Fibroblast of the aortic adventitia (primary cell): ENCODE data around the gene CAMK1D. TPM values are rescaled to one million over a fixed set of nuclear protein-coding genes. Genes with fewer than 3 reads are reported as not detected.

Experiments used
- DNase-seq: peaks from one replicate; pipeline ENCODE4 v3.0.0-alpha.2; 2010; ENCODE audit warnings: low read depth
- H3K4me3 ChIP-seq: 2 replicates; pipeline ENCODE4 v1.5.1; 2011; ENCODE audit warnings: low read depth, mild to moderate bottlenecking, control low read depth, low read length, moderate library complexity
- total RNA-seq: library from RNA; depleted of rRNA; stranded (reverse); fragments of >200 nt; gene quantifications from 2 replicates; pipeline ENCODE4 v1.2.3, GENCODE V29; 2012; ENCODE audit warnings: low replicate concordance
- TF ChIP-seq, protein P1 (sequence below): IDR thresholded peaks from 2 replicates; pipeline ENCODE4 v1.5.1; 2011; ENCODE audit warnings: mild to moderate bottlenecking, low read length, control low read depth, inconsistent platforms; ENCODE audit not compliant: insufficient read depth

Gene CAMK1D
- total RNA-seq, 1 donor: 9.8 TPM

DNA sequence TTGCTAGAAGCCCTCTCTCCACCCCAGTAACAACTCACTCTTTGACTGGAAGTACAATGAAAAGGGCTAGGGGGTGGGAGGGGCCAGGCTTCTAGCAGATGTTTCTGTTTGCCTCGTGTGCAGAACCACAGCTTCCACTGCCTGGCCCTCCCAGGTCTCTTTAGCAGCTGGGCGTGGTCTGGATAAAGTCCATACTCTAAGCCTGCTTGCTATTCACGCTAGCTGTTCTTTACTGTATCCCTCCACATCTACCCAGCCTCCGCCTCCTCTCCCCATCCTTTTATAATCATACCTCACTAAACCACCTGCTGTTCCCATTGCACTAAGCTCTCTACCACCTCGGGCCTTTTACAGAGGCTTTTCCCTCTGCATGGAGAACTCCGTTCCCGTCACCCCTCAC, 288.8 kb downstream of the CAMK1D start:
- TF ChIP-seq, protein P1, sequence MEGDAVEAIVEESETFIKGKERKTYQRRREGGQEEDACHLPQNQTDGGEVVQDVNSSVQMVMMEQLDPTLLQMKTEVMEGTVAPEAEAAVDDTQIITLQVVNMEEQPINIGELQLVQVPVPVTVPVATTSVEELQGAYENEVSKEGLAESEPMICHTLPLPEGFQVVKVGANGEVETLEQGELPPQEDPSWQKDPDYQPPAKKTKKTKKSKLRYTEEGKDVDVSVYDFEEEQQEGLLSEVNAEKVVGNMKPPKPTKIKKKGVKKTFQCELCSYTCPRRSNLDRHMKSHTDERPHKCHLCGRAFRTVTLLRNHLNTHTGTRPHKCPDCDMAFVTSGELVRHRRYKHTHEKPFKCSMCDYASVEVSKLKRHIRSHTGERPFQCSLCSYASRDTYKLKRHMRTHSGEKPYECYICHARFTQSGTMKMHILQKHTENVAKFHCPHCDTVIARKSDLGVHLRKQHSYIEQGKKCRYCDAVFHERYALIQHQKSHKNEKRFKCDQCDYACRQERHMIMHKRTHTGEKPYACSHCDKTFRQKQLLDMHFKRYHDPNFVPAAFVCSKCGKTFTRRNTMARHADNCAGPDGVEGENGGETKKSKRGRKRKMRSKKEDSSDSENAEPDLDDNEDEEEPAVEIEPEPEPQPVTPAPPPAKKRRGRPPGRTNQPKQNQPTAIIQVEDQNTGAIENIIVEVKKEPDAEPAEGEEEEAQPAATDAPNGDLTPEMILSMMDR: no peak
- peak; percentile 37 for DNase-seq
- no peak overlapping the region for H3K4me3 ChIP-seq

DNA sequence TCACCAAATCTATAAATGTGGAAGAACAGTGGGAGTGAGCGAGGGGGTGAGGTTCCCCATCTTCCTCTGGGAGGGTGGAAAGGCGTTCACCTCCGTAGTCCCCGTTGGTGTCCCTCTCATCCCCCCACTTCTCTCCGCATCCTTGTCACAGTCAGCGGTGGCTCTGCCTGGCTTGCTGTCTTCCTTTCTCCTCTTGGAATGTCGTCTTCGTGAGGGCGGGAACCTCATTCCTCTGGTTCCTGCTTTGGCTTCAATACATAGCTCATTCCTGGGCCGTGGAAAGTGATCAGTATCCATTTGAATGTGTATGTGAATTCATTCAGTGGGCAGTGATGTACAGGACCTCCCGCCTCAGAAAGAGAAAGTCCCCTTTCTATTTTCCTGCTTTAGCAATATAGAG, 289.4 kb downstream of the CAMK1D start:
- TF ChIP-seq, protein P1: no peak

DNA sequence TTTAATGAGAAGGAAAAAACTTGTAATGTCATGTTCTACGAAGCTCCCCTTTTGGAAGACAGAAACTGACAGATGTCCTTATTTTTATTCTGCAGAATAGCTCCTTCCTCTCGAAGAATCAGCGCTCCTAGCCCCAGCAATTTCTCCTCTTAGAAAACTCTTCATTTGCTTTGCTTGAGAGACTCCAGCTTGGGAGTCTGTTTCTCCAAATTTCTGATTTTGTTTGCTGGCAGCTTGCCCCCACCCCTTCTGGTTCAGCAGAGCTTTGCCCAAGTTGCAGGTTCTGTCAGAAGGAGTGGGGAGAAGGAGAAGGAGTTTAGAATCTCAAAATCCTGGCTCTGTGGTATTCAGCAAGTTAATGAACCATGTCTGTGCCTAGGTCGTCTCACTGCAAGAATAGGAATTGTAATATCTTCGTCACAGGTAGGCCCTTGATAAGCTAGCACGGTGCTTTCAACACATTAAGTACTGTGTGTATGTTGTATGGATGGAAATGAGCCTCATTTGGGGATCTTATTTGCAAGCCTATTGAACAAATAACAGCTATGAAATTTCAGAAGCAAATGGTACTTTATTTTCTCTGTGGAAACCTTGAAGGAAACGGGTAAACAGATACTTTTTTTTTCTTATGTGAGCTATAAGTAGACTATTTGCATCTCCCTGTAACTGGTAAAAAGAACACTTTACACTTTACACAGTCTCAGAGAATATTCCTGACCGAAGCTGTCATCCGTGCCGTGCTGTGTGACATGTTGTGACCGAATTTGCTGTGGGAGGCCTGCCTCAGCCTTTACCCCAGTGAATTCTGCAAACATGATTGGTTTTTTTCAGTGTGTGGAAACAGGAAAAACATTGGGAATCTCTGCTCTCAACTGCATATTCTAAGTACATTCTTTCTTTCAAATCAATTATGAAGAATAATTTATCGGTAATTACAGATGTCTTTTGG, 290.9 kb downstream of the CAMK1D start:
- DNase-seq: no peak
- H3K4me3 ChIP-seq: no peak overlapping the region
- TF ChIP-seq, protein P1: no peak

More for the DNA sequence above, 289.4 kb downstream of the CAMK1D start:
- DNase-seq: no peak
- no peak overlapping the region for H3K4me3 ChIP-seq

DNA sequence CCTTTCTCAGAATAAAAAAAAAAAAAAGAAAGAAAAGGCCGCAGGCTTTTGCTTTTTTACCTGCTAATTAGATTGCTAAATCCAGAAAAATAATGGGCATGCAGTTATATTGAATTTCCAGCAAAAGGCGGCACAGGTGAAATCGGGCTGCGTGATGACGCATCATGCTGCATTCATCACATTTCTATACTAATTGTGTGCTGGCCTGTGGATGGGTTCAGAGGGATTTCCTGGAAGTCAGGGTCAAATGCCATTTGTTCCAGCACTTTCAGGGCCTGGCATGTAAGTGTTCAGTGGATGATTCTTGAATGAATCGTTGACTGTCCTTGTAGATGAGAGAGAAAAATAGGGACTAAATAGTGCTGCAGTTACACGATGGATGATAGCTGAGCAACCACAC, 292.7 kb downstream of the CAMK1D start:
- DNase-seq: no peak
- no peak overlapping the region for H3K4me3 ChIP-seq
- TF ChIP-seq, protein P1: no peak

DNA sequence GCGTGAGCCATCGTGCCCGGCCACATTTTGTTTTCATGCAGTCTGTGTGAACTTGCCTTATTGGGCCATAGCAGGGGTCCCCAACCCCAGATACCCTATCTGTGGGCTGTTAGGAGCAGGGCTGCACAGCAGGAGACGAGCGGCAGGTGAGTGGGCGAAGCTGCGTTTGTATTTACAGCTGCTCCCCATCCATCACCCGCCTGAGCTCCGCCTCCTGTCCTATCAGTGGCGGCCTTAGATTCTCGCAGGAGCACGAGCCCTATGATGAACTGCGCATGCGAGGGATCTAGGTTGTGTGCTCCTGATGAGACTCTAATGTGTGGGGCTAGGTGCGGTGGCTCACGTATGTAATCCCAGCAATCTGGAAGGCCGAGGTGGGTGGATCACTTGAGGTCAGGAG, 293.9 kb downstream of the CAMK1D start:
- H3K4me3 ChIP-seq: no peak overlapping the region
- DNase-seq: no peak
- TF ChIP-seq, protein P1: no peak

DNA sequence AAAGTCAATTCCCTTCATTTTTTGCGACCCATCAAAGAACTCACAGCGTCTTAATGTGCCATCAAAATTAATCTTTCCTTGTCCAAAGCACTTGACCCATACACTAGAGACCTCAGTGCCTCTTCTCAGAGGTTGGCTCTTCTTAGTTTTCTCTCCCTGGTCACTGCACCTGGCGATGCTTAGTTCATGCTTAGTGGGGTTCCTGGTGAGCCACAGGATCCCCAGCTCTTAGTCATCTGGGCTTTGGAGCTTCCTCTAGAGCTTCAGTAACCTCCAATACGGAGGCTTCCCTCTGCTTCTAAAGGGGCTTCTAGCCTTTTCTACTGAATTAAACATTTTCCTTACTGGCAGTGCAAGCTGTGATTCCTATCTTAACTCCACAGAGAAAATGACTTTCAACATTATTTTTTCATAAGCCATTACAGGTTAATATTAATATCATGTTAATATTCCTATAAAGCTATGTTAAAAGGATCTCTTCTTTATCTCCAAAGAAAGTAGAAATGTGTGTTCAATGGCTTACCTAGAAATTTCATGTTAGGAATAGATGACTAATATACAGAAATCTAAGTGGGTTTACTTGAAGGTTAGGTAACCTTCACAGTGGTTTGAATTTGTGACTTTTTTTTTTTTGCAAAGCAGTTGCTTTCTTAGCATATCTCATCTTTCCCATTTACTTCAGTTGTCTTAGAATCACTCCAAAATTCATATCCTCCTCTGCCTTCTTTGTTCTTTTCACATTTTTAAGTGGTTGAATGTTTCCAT, 295.2 kb downstream of the CAMK1D start:
- no peak overlapping the region for H3K4me3 ChIP-seq
- TF ChIP-seq, protein P1: no peak
- no peak for DNase-seq
